ENCODE results near the gene OR2V2.

GRCh38 chr5:181193656-181194055 is 46.3 kb downstream of the OR2V2 start:
- TF ChIP-seq OSR1 (CRISPR knock-in tag; IDR thresholded peaks at IDR 0.05): no peak
- TF ChIP-seq ISL1 (CRISPR knock-in tag; IDR thresholded peaks at IDR 0.05): no peak
- TF ChIP-seq CSRNP3 (CRISPR knock-in tag; IDR thresholded peaks at IDR 0.05): no peak
- TF ChIP-seq CREB5 (CRISPR knock-in tag; IDR thresholded peaks at IDR 0.05; ENCODE audit: low read depth): no peak
- no peak for TF ChIP-seq PATZ1 (CRISPR knock-in tag; IDR thresholded peaks at IDR 0.05; ENCODE audit: borderline replicate concordance)
- TF ChIP-seq ZNF70 (CRISPR knock-in tag; IDR thresholded peaks at IDR 0.05): no peak
- TF ChIP-seq ZFP30 (CRISPR knock-in tag; IDR thresholded peaks at IDR 0.05): no peak
- TF ChIP-seq ZNF565 (CRISPR knock-in tag; conservative IDR thresholded peaks at IDR 0.05; ENCODE audit: low read depth): no peak
- TF ChIP-seq ZC3H10 (CRISPR knock-in tag; IDR thresholded peaks at IDR 0.05): no peak
- no peak for TF ChIP-seq TCF4 (CRISPR knock-in tag; IDR thresholded peaks at IDR 0.05; ENCODE audit: borderline replicate concordance)
- no peak for TF ChIP-seq GLIS3 (CRISPR knock-in tag; IDR thresholded peaks at IDR 0.05)
